Astrocyte of the spinal cord (primary cell): Measurements from ENCODE around the gene ARHGEF10L.
"Not testable (repeated sequence)": the region's sequence is repeated elsewhere in the genome, so short reads cannot be mapped to it uniquely, and the experiment has no call there.

Experiments
- DNase-seq: peaks from one replicate; pipeline ENCODE4 v3.0.0; 2011; ENCODE audit warnings: low read depth, low spot score
- H3K4me3 ChIP-seq: 2 replicates; pipeline ENCODE4 v1.5.1; 2011; ENCODE audit warnings: low read depth, mild to moderate bottlenecking, low read length, moderate library complexity
- CTCF ChIP-seq: IDR thresholded peaks from 2 replicates; pipeline ENCODE4 v1.5.1; 2012; ENCODE audit warnings: low read depth, mild to moderate bottlenecking, low read length, inconsistent platforms
- in situ Hi-C: cut with HindIII; loops from 2 replicates; pipeline ENCODE4 v1.10.0; 2017; ENCODE audit warnings: low sequenced_read_pairs

Gene ARHGEF10L

GRCh38 chr1:17503146-17503545, 36.4 kb upstream of the ARHGEF10L start:
- TF ChIP-seq CTCF: no peak
- H3K4me3 ChIP-seq: no peak overlapping the region
- no peak for DNase-seq
- in situ Hi-C loops: no loop called here

GRCh38 chr1:17507200-17507599, 32.3 kb upstream of the ARHGEF10L start:
- H3K4me3 ChIP-seq, DNase-seq, in situ Hi-C loops: not testable (repeated sequence)

GRCh38 chr1:17507915-17508314, 31.6 kb upstream of the ARHGEF10L start:
- in situ Hi-C loops: no loop called here
- peak; percentile 30 for TF ChIP-seq CTCF
- no peak overlapping the region for H3K4me3 ChIP-seq
- no peak for DNase-seq

- in situ Hi-C loops: no loop called here
- no peak overlapping the region for H3K4me3 ChIP-seq
- no peak for DNase-seq
- TF ChIP-seq CTCF: no peak
Measured at GRCh38 chr1:17509363-17509762, 30.1 kb upstream of the ARHGEF10L start.

- no peak for DNase-seq
- H3K4me3 ChIP-seq: no peak overlapping the region
- in situ Hi-C loops: no loop called here
- TF ChIP-seq CTCF: no peak
Measured at GRCh38 chr1:17510138-17510537, 29.4 kb upstream of the ARHGEF10L start.

GRCh38 chr1:17511188-17511587, 28.3 kb upstream of the ARHGEF10L start:
- DNase-seq: no peak
- no peak for TF ChIP-seq CTCF
- in situ Hi-C loops: no loop called here
- no peak overlapping the region for H3K4me3 ChIP-seq

- TF ChIP-seq CTCF: no peak
- DNase-seq: no peak
- in situ Hi-C loops: no loop called here
- H3K4me3 ChIP-seq: no peak overlapping the region
Measured at GRCh38 chr1:17513131-17513530, 26.4 kb upstream of the ARHGEF10L start.
